ENCODE results near the gene AMZ1. TPM values are rescaled to one million over a fixed set of nuclear protein-coding genes. Genes with fewer than 3 reads are reported as not detected.

Gene AMZ1
- total and polyA plus RNA-seq, 10 donors, result 0.20 to 3.4 (median 1.6) TPM

DNA sequence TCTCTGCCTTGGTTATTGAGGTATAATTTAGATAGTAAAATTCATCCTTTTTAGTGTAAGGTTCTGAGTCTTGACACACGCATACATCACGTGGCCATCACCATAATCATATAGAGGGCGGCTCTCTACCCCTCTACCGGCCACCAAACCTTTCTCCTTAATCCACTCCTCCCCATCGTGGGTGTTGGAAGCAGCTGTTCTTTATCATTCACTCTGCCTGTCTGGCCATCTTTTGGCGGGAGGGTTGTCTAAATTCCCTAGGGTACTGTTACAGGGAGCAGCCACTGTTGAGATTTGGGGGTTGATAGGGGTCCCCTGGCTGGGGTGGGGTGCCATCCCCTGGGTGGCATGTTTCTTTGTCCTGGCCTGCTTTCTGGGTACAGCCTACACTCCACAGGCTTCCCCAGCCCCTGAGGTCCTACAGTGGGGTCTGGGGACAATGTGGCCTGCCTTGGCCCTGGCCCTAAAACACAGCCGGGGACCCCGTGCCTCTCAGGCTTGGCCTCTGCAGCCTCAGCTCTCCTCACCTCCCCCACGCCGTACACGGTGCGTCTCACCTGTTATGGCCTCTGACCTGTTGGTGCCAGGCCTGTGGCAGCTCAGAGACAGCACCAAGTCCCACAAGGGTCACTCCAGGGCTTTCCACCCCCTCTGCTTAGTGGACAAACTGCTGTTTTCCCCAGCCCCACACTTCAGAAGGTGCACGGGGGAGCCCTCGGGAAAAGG is 17.5 kb downstream of the AMZ1 start:
- no peak overlapping the region for H3K27ac ChIP-seq
- H3K27me3 ChIP-seq (replicated peaks in 1 of 7), result peaks cover 0 to 19% (median 0%) of the 10 kb centered on the region in 7 donors
- no peaks in the 10 kb centered on the region for H3K36me3 ChIP-seq
- H3K4me1 ChIP-seq, result peaks cover 0 to 32% (median 23%) of the 10 kb centered on the region in 6 donors
- H3K4me3 ChIP-seq, result no peak overlapping the region
- no peak for DNase-seq
- WGBS, 5 donors, result 86 to 89% (median 87%) methylated on average over 14 of the region's 14 CpGs
- no peaks in the 10 kb centered on the region for H3K9me3 ChIP-seq
- TF ChIP-seq POLR2AphosphoS5 (IDR thresholded peaks at IDR 0.05) (no peak), POLR2A (IDR thresholded peaks at IDR 0.05) (no peak)
- TF ChIP-seq, protein P1, sequence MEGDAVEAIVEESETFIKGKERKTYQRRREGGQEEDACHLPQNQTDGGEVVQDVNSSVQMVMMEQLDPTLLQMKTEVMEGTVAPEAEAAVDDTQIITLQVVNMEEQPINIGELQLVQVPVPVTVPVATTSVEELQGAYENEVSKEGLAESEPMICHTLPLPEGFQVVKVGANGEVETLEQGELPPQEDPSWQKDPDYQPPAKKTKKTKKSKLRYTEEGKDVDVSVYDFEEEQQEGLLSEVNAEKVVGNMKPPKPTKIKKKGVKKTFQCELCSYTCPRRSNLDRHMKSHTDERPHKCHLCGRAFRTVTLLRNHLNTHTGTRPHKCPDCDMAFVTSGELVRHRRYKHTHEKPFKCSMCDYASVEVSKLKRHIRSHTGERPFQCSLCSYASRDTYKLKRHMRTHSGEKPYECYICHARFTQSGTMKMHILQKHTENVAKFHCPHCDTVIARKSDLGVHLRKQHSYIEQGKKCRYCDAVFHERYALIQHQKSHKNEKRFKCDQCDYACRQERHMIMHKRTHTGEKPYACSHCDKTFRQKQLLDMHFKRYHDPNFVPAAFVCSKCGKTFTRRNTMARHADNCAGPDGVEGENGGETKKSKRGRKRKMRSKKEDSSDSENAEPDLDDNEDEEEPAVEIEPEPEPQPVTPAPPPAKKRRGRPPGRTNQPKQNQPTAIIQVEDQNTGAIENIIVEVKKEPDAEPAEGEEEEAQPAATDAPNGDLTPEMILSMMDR (IDR thresholded peaks at IDR 0.05 in 8 of 11, conservative IDR thresholded peaks at IDR 0.05 in 3 of 11), result no peak
- intact Hi-C loops (cut with DNase I; ENCODE audit: low total_unique reads), result no loop called here

DNA sequence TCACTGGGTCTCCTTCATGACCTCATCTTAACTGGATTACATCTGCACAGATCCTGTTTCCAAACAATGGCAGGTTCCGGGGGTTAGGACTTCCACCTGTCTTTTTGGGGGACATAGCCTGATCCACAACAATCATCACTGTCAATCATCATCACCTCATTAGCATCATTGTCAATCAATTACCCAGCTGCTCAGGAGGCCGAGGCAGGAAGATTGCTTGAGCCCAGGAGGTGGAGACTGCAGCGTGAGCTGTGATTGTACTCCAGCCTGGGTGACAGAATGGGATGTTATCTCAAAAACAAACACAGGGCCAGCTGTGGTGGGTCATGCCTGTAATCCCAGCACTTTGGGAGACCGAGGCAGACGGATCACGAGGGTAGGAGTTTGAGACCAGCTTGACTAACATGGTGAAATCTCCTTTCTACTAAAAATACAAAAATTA is 18.7 kb downstream of the AMZ1 start:
- H3K9me3 ChIP-seq, result no peaks in the 10 kb centered on the region
- 75 to 87% (median 85%) methylated on average over 5 to 6 of the region's 6 CpGs for WGBS, 5 donors
- H3K27ac ChIP-seq, result no peak overlapping the region
- TF ChIP-seq POLR2A (IDR thresholded peaks at IDR 0.05) (no peak), POLR2AphosphoS5 (IDR thresholded peaks at IDR 0.05) (no peak)
- TF ChIP-seq, protein P1 (IDR thresholded peaks at IDR 0.05 in 8 of 11, conservative IDR thresholded peaks at IDR 0.05 in 3 of 11), result no peak
- H3K4me1 ChIP-seq, result peaks cover 4 to 44% (median 30%) of the 10 kb centered on the region in 6 donors
- DNase-seq, result no peak
- peaks cover 0 to 18% (median 0%) of the 10 kb centered on the region in 7 donors for H3K27me3 ChIP-seq (replicated peaks in 1 of 7)
- no peaks in the 10 kb centered on the region for H3K36me3 ChIP-seq
- intact Hi-C loops (cut with DNase I; ENCODE audit: low total_unique reads), result no loop called here
- no peak overlapping the region for H3K4me3 ChIP-seq

DNA sequence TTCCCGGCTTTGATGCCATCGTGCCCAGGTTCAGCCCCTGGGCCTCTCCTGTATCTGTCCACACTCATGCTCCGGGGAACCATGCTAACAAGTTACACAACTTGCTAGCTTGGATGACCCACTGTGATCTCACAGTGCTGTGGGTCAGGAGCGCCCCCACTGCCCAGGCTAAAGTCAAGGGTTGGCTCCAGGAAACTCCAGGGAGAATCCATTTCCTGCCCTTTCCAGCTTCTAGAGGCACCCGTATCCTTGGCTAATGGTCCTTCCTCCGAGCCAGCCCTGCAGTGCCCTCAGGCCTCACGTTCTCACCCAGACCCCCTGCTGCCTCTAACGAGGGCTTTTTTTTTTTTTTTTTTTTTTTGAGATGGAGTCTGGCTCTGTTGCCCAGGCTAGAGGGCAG is 19.5 kb downstream of the AMZ1 start:
- DNase-seq, result no peak
- no peak for TF ChIP-seq POLR2AphosphoS5 (IDR thresholded peaks at IDR 0.05)
- TF ChIP-seq, protein P1 (IDR thresholded peaks at IDR 0.05 in 8 of 11, conservative IDR thresholded peaks at IDR 0.05 in 3 of 11), result no peak
- TF ChIP-seq POLR2A (IDR thresholded peaks at IDR 0.05), result no peak
- WGBS, 5 donors, result 66 to 79% (median 74%) methylated on average over 8 of the region's 8 CpGs
- Histone ChIP-seq H3K27me3 (replicated peaks in 1 of 7) (peaks cover 0 to 18% (median 0%) of the 10 kb centered on the region in 7 donors), H3K4me3 (no peak overlapping the region), H3K9me3 (no peaks in the 10 kb centered on the region), H3K4me1 (peaks cover 4 to 50% (median 31%) of the 10 kb centered on the region in 6 donors), H3K36me3 (no peaks in the 10 kb centered on the region), H3K27ac (no peak overlapping the region)
- intact Hi-C loops (cut with DNase I; ENCODE audit: low total_unique reads), result no loop called here

DNA sequence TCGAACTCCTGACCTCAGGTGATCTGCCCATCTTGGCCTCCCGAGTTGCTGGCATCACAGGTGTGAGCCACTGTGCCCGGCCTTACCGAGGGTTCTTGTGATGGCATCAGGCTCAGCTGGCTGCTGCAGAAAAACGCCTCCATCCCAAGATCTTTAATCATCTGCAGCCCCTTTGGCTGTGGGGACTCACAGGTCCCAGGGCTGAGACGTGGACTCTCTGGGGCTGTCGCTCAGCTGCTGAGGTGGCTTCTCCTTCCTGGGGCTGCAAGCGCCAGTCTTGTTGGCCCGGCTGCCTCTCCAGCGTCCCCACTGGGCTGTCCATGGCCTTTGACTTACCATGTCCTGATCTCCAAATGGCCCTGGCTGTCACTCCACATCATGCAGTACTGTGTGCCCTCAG is 20.0 kb downstream of the AMZ1 start:
- no peak overlapping the region for H3K27ac ChIP-seq
- peaks cover 0 to 18% (median 0%) of the 10 kb centered on the region in 7 donors for H3K27me3 ChIP-seq (replicated peaks in 1 of 7)
- intact Hi-C loops (cut with DNase I; ENCODE audit: low total_unique reads), result no loop called here
- no peak for TF ChIP-seq POLR2A (IDR thresholded peaks at IDR 0.05)
- no peak for TF ChIP-seq POLR2AphosphoS5 (IDR thresholded peaks at IDR 0.05)
- TF ChIP-seq, protein P1 (IDR thresholded peaks at IDR 0.05 in 8 of 11, conservative IDR thresholded peaks at IDR 0.05 in 3 of 11), result no peak
- no peak overlapping the region for H3K4me3 ChIP-seq
- peaks cover 5 to 55% (median 34%) of the 10 kb centered on the region in 6 donors for H3K4me1 ChIP-seq
- DNase-seq, result no peak
- H3K9me3 ChIP-seq, result no peaks in the 10 kb centered on the region
- no peaks in the 10 kb centered on the region for H3K36me3 ChIP-seq
- 82 to 99% (median 85%) methylated on average over 5 to 10 of the region's 10 CpGs for WGBS, 5 donors

All from spleen (tissue), 11 donors.